ENCODE measurements around the gene ZHX3.

DNA sequence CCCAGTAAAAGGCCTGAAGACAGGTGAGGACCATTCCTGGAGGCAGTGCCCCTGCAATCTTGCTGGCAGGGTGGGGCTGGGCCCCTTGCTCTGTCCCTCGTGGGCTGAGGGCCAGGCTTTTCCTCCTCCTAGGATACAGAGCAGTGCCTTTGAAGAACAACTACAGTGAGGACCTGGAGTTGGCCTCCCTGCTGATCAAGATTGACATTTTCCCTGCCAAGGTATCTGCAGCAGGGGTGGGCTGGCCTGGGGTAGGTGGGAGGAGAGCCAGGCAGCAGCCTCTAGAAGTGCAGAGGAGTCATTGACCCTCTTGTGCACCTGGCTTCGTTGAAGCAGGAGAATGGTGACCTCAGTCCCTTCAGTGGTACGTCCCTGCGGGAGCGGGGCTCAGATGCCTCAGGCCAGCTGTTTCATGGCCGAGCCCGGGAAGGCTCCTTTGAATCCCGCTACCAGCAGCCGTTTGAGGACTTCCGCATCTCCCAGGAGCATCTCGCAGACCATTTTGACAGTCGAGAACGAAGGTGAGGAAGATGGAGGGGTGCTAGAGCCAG lies 143.7 kb downstream of the ZHX3 start:
- TF ChIP-seq, protein P1, sequence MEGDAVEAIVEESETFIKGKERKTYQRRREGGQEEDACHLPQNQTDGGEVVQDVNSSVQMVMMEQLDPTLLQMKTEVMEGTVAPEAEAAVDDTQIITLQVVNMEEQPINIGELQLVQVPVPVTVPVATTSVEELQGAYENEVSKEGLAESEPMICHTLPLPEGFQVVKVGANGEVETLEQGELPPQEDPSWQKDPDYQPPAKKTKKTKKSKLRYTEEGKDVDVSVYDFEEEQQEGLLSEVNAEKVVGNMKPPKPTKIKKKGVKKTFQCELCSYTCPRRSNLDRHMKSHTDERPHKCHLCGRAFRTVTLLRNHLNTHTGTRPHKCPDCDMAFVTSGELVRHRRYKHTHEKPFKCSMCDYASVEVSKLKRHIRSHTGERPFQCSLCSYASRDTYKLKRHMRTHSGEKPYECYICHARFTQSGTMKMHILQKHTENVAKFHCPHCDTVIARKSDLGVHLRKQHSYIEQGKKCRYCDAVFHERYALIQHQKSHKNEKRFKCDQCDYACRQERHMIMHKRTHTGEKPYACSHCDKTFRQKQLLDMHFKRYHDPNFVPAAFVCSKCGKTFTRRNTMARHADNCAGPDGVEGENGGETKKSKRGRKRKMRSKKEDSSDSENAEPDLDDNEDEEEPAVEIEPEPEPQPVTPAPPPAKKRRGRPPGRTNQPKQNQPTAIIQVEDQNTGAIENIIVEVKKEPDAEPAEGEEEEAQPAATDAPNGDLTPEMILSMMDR (IDR thresholded peaks at IDR 0.05) = no peak
- TF ChIP-seq POLR2A (IDR thresholded peaks at IDR 0.05) = no peak

All from heart left ventricle (tissue), 13 donors.